Neutrophil (primary cell): ENCODE results near the gene LRRK1.

Experiments
- H3K27ac ChIP-seq: fragments of 200-600 bp; sonication (generic); 2 replicates; pipeline ENCODE4 v1.5.1; 2016; ENCODE audit warnings: mild to moderate bottlenecking, moderate library complexity
- H3K27me3 ChIP-seq: fragments of 200-600 bp; sonication (generic); 2 replicates; pipeline ENCODE4 v1.6.0; 2016; ENCODE audit warnings: mild to moderate bottlenecking
- H3K36me3 ChIP-seq: fragments of 200-600 bp; sonication (generic); 2 replicates; pipeline ENCODE4 v1.5.1; 2017
- H3K4me1 ChIP-seq, 2 experiments: fragments of 200-600 bp in 1 of 2; sonication (generic) in 1 of 2; 1 replicate in 1 of 2; 2 replicates in 1 of 2; pipeline versions ENCODE4 v1.5.1 to v1.6.1; 2013 to 2016; ENCODE audit warnings: low read depth in 1 of 2, low read length in 1 of 2, mild to moderate bottlenecking in 1 of 2, moderate library complexity in 1 of 2; ENCODE audit not compliant: control insufficient read depth in 1 of 2, insufficient read depth in 1 of 2
- H3K4me3 ChIP-seq, 2 experiments: fragments of 200-600 bp in 1 of 2; sonication (generic) in 1 of 2; 1 replicate in 1 of 2; 2 replicates in 1 of 2; pipeline ENCODE4 v1.5.1; 2013 to 2016; ENCODE audit warnings: low read depth in 1 of 2, low read length in 1 of 2, mild to moderate bottlenecking in 1 of 2, moderate library complexity in 1 of 2
- H3K9me3 ChIP-seq: fragments of 200-600 bp; sonication (generic); 2 replicates; pipeline ENCODE4 v1.5.1; 2016
- TF ChIP-seq, protein P1 (sequence below): fragments of 200-600 bp; sonication (generic); IDR thresholded peaks from 2 replicates; pipeline ENCODE4 v1.5.1; 2016; ENCODE audit warnings: antibody characterized with exemption

The LRRK1 gene

DNA sequence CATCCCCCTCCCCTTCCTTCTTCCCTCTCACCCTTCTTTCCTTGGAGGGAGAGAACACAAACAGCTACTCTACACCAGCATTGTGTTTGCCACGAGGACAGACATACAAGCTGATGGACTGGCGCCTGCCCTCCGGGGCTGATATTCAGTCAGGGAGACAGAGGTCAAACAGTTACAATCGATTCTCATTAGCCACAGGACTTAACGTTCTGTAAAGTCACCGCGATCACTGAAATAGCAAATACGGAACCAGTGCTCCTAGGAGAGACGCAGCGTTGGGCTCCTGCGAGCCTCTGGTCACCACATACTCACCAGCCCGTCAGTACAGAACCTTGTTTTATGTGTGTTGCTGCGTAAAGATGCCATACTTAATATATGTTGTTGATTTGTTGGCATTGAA is 108.8 kb downstream of the LRRK1 start:
- Histone ChIP-seq H3K4me3 (no peak overlapping the region), H3K4me1 (peaks cover 6 to 20% of the 10 kb centered on the region in 2 experiments), H3K27me3 (no peaks in the 10 kb centered on the region), H3K27ac (no peak overlapping the region), H3K36me3 (peaks cover 84% of the 10 kb centered on the region), H3K9me3 (no peaks in the 10 kb centered on the region)
- TF ChIP-seq, protein P1, sequence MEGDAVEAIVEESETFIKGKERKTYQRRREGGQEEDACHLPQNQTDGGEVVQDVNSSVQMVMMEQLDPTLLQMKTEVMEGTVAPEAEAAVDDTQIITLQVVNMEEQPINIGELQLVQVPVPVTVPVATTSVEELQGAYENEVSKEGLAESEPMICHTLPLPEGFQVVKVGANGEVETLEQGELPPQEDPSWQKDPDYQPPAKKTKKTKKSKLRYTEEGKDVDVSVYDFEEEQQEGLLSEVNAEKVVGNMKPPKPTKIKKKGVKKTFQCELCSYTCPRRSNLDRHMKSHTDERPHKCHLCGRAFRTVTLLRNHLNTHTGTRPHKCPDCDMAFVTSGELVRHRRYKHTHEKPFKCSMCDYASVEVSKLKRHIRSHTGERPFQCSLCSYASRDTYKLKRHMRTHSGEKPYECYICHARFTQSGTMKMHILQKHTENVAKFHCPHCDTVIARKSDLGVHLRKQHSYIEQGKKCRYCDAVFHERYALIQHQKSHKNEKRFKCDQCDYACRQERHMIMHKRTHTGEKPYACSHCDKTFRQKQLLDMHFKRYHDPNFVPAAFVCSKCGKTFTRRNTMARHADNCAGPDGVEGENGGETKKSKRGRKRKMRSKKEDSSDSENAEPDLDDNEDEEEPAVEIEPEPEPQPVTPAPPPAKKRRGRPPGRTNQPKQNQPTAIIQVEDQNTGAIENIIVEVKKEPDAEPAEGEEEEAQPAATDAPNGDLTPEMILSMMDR: no peak

DNA sequence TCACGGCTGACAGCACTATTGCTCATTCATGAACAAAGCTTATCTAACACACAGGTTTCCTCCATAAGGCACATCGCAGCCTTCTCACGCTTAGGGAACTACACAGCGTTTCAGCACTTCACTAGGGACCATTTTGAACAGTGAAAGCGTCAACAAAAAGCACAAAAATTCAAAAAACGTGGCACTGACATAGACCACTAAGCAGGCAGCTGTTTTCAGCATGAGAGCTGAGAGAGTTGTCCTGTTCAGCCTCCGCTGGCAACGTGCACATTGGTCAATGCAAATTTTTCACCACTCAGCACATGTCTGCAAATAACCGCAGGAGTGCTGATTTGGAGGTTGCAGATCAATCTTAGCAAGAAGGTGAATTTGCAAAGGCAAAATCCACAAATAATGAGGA is 109.2 kb downstream of the LRRK1 start:
- Histone ChIP-seq H3K4me3 (no peak overlapping the region), H3K27ac (no peak overlapping the region), H3K9me3 (no peaks in the 10 kb centered on the region), H3K4me1 (peaks cover 6 to 18% of the 10 kb centered on the region in 2 experiments), H3K36me3 (peaks cover 84% of the 10 kb centered on the region), H3K27me3 (no peaks in the 10 kb centered on the region)
- TF ChIP-seq, protein P1: no peak

DNA sequence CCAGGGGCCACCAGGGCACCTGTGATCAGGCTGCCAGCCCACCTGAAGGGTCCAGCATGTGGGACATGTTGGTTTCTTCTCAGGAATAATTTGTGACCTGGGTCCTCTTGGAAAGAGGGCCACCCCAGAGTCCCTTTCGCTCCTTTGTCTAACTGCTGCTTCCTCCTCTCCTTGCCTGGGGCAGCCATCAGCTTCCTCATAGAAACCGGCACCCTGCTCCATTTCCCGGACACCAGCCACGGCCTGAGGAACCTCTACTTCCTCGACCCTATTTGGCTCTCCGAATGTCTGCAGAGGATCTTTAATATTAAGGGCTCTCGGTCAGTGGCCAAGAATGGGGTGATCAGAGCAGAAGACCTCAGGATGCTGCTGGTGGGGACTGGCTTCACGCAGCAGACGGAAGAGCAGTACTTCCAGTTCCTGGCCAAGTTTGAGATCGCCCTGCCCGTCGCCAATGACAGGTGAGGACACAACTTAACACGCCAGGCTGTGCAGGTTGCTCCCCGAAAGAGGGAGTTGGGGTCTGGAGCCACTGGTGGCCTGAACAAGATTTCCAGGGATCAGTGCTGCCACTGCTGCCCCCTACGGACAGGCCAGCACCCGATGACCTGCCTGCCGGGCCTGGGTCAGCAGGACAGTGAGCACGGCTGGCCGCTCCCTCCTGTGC is 109.7 kb downstream of the LRRK1 start:
- no peak overlapping the region for H3K27ac ChIP-seq
- H3K4me1 ChIP-seq: peaks cover 1 to 12% of the 10 kb centered on the region in 2 experiments
- H3K27me3 ChIP-seq: no peaks in the 10 kb centered on the region
- no peaks in the 10 kb centered on the region for H3K9me3 ChIP-seq
- H3K4me3 ChIP-seq: no peak overlapping the region
- peaks cover 87% of the 10 kb centered on the region for H3K36me3 ChIP-seq
- TF ChIP-seq, protein P1: no peak

DNA sequence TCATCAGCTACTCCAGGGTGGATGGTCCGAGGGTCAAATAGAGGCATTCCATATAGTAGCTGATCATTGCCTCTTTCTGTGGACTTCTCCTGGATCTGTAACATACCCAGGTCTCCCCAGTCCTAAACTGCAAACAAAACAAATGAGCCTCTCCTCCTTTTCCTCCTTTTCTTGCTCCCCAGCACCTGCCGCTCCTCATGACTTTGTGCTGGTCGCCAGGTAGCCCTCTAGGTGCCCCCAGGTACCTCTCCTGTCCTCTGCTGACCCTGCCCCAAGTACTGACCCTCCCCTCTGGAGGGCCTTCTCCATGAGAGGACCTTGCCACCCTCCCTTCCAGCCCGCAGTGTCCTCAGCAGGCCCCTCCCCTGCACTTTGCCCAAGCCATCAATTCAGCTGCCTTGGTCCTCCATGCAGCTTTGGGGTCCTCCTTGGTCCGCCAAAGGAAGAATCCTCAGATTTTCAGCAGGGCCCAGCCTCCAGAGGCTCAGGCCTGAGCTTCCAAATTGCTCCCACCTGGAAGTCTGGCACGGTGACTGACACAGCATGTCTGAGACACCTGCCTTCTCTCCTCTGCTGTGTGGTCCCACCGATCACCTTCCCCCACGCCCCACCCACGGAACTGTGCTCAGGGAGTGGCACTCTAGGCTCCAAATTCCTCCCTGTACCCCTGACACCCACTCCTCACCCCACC is 111.0 kb downstream of the LRRK1 start:
- Histone ChIP-seq H3K4me3 (no peak overlapping the region), H3K36me3 (peaks cover 81% of the 10 kb centered on the region), H3K27me3 (no peaks in the 10 kb centered on the region), H3K9me3 (no peaks in the 10 kb centered on the region), H3K4me1 (peaks cover 0 to under 1% of the 10 kb centered on the region in 2 experiments), H3K27ac (no peak overlapping the region)
- TF ChIP-seq, protein P1: no peak

DNA sequence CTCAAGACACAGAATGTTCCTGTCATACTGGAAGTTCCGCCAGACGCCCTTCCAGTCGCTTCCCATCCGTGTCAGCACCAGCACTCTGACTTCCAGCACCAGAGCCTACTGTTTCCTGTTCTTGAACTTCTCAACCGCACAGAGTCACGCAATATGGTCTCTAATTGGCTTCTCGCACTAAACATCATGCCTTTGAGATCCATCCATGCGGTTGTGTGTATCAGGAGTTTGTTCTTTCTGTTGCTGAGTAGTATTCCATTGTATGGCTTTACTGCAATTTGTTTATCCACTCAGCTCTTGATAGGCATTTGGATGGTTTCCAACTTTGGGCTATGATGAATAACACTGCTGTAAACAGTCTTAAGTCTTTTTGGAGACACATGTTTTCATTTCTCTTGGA is 112.1 kb downstream of the LRRK1 start:
- TF ChIP-seq, protein P1: no peak
- Histone ChIP-seq H3K4me1 (peaks cover 0 to 5% of the 10 kb centered on the region in 2 experiments), H3K4me3 (no peak overlapping the region), H3K27me3 (no peaks in the 10 kb centered on the region), H3K36me3 (peaks cover 70% of the 10 kb centered on the region), H3K9me3 (no peaks in the 10 kb centered on the region), H3K27ac (no peak overlapping the region)
